Lower lobe of right lung (tissue), 2 donors: ENCODE data around the gene GRIA1. TPM values are rescaled to one million over a fixed set of nuclear protein-coding genes. Genes with fewer than 3 reads are reported as not detected.

Source experiments
- ATAC-seq, 2 donors: fragments of 200-7000 bp; cut with Tn5 transposase; one replicate each; pipeline ENCODE4 v1.9.1; 2020 to 2022; ENCODE audit warnings: mild to moderate bottlenecking in 2 of 2, moderate library complexity in 2 of 2
- DNase-seq: peaks from one replicate; pipeline ENCODE4 v3.0.0-alpha.2; 2020
- H3K27ac ChIP-seq: fragments of 200-600 bp; one replicate; pipeline ENCODE4 v1.8.0; 2022
- H3K27me3 ChIP-seq: fragments of 200-600 bp; one replicate; pipeline ENCODE4 v1.8.0; 2022; ENCODE audit warnings: low read depth
- H3K36me3 ChIP-seq: fragments of 200-600 bp; one replicate; pipeline ENCODE4 v1.8.0; 2022; ENCODE audit warnings: mild to moderate bottlenecking
- H3K4me1 ChIP-seq: fragments of 200-600 bp; one replicate; pipeline ENCODE4 v1.8.0; 2022
- H3K4me3 ChIP-seq: fragments of 200-600 bp; one replicate; pipeline ENCODE4 v1.8.0; 2022; ENCODE audit warnings: mild to moderate bottlenecking
- H3K9me3 ChIP-seq: fragments of 200-600 bp; one replicate; pipeline ENCODE4 v1.8.0; 2022
- CTCF ChIP-seq: fragments of 200-600 bp; IDR thresholded peaks from one replicate; pipeline ENCODE4 v1.8.0; 2022; ENCODE audit warnings: antibody characterized with exemption, mild to moderate bottlenecking
- intact Hi-C: fragments of 100-400 bp; cut with DNase I; formaldehyde crosslinking; loops from one replicate; pipeline ENCODE4 v1.11.0; 2022
- total RNA-seq: library from RNA; stranded (reverse); fragmentation: NEBNext Ultra II Directional; extraction: Animal tissue kit (Norgen Biotek cat#: 25700); gene quantifications from one replicate; pipeline ENCODE4 v1.2.1, GENCODE V29; 2021
- donor health status: DM: no; HTN: yes; CAD: no; lungs with severe emphysema.

The GRIA1 gene
- total RNA-seq, 1 donor from 2014 or later, result 10.3 TPM

GRCh38 chr5:153601377-153601776 is 110.9 kb downstream of the GRIA1 start:
- ATAC-seq (peak; percentile 27 to 64), DNase-seq (no peak)
- Histone ChIP-seq H3K4me1 (no peaks in the 10 kb centered on the region), H3K9me3 (no peaks in the 10 kb centered on the region), H3K27ac (no peak overlapping the region), H3K27me3 (no peaks in the 10 kb centered on the region), H3K4me3 (no peak overlapping the region), H3K36me3 (no peaks in the 10 kb centered on the region)
- intact Hi-C loops, result no loop called here
- no peak for TF ChIP-seq CTCF

GRCh38 chr5:153605386-153605785 is 114.9 kb downstream of the GRIA1 start:
- H3K9me3 ChIP-seq, result no peaks in the 10 kb centered on the region
- ATAC-seq (no peak), DNase-seq (no peak)
- H3K36me3 ChIP-seq, result no peaks in the 10 kb centered on the region
- intact Hi-C loops, result no loop called here
- H3K4me3 ChIP-seq, result no peak overlapping the region
- H3K27me3 ChIP-seq, result no peaks in the 10 kb centered on the region
- no peak for TF ChIP-seq CTCF
- H3K4me1 ChIP-seq, result no peaks in the 10 kb centered on the region
- no peak overlapping the region for H3K27ac ChIP-seq

GRCh38 chr5:153610009-153610408 is 119.5 kb downstream of the GRIA1 start:
- no peaks in the 10 kb centered on the region for H3K9me3 ChIP-seq
- no peak for DNase-seq
- no peaks in the 10 kb centered on the region for H3K36me3 ChIP-seq
- no peak overlapping the region for H3K27ac ChIP-seq
- no peaks in the 10 kb centered on the region for H3K27me3 ChIP-seq
- H3K4me3 ChIP-seq, result no peak overlapping the region
- intact Hi-C loops, result no loop called here
- ATAC-seq, result no peak
- H3K4me1 ChIP-seq, result no peaks in the 10 kb centered on the region
- no peak for TF ChIP-seq CTCF

- Histone ChIP-seq H3K4me1 (no peaks in the 10 kb centered on the region), H3K9me3 (no peaks in the 10 kb centered on the region), H3K27me3 (no peaks in the 10 kb centered on the region), H3K4me3 (no peak overlapping the region), H3K36me3 (no peaks in the 10 kb centered on the region), H3K27ac (no peak overlapping the region)
- no peak for ATAC-seq
- TF ChIP-seq CTCF, result no peak
- DNase-seq, result no peak
- intact Hi-C loops, result no loop called here
These were observed 120.3 kb downstream of the GRIA1 start for GRCh38 chr5:153610811-153611210.

- Histone ChIP-seq H3K27me3 (no peaks in the 10 kb centered on the region), H3K4me3 (no peak overlapping the region), H3K9me3 (no peaks in the 10 kb centered on the region), H3K27ac (no peak overlapping the region), H3K36me3 (no peaks in the 10 kb centered on the region), H3K4me1 (no peaks in the 10 kb centered on the region)
- intact Hi-C loops, result no loop called here
- DNase-seq, result no peak
- TF ChIP-seq CTCF, result no peak
- ATAC-seq, result no peak
These were observed 122.7 kb downstream of the GRIA1 start for GRCh38 chr5:153613144-153613543.

GRCh38 chr5:153613672-153614071 is 123.2 kb downstream of the GRIA1 start:
- no peak for DNase-seq
- intact Hi-C loops, result no loop called here
- no peak for ATAC-seq

More at GRCh38 chr5:153613672-153614071, 123.2 kb downstream of the GRIA1 start:
- Histone ChIP-seq H3K9me3 (no peaks in the 10 kb centered on the region), H3K4me1 (no peaks in the 10 kb centered on the region), H3K27ac (no peak overlapping the region), H3K4me3 (no peak overlapping the region), H3K27me3 (no peaks in the 10 kb centered on the region), H3K36me3 (no peaks in the 10 kb centered on the region)
- no peak for TF ChIP-seq CTCF
